GM10266 (cell line): ENCODE data around the gene FBRSL1.

Source experiments
- DNase-seq: peaks from one replicate; pipeline ENCODE4 v3.0.0; 2012; ENCODE audit errors: extremely low spot score
- TF ChIP-seq, protein P1 (sequence below): IDR thresholded peaks from 2 replicates; pipeline ENCODE4 v1.5.1; 2012; ENCODE audit warnings: mild to moderate bottlenecking, low read depth; ENCODE audit not compliant: control insufficient read depth, insufficient read depth; ENCODE audit errors: missing control alignments

Gene FBRSL1

DNA sequence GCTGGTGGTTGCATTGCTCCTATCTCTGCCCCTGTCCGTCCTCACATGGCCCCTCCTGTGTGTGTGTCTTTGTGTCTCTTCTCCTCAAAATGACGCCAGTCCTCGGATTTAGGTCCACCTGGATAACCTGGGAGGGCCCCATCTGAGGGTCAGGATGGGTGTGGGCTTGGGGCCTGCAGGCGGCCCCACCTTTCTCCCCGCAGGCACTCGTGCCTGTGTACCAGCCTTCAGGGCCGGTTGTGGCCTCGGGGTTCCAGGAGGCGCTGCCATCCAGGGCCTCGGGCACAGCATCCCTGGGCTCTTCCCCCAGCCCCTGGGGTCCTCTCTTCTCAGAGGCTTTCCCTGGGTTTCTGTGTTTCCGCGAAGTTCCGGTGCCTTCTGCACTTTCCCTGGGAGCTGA lies 65.7 kb downstream of the FBRSL1 start:
- TF ChIP-seq, protein P1, sequence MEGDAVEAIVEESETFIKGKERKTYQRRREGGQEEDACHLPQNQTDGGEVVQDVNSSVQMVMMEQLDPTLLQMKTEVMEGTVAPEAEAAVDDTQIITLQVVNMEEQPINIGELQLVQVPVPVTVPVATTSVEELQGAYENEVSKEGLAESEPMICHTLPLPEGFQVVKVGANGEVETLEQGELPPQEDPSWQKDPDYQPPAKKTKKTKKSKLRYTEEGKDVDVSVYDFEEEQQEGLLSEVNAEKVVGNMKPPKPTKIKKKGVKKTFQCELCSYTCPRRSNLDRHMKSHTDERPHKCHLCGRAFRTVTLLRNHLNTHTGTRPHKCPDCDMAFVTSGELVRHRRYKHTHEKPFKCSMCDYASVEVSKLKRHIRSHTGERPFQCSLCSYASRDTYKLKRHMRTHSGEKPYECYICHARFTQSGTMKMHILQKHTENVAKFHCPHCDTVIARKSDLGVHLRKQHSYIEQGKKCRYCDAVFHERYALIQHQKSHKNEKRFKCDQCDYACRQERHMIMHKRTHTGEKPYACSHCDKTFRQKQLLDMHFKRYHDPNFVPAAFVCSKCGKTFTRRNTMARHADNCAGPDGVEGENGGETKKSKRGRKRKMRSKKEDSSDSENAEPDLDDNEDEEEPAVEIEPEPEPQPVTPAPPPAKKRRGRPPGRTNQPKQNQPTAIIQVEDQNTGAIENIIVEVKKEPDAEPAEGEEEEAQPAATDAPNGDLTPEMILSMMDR: no peak
- DNase-seq: no peak

DNA sequence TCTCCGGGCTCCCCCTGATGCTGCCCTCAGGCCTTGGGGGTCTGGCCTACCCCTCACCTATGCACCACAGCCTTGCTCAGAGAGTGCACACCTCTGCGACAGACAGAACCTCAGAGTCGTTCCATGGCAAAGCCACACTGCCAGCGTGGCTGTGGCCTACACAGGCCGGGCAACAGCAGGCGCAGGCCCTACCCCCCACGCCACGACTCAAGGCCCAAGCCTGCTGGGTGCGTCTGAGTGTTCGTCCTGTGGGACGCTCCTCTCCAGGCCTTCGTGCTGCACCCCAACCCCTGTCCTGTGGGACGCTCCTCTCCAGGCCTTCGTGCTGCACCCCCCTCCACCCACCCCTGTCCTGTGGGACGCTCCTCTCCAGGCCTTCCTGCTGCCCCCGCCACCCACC lies 66.3 kb downstream of the FBRSL1 start:
- TF ChIP-seq, protein P1: no peak
- no peak for DNase-seq

DNA sequence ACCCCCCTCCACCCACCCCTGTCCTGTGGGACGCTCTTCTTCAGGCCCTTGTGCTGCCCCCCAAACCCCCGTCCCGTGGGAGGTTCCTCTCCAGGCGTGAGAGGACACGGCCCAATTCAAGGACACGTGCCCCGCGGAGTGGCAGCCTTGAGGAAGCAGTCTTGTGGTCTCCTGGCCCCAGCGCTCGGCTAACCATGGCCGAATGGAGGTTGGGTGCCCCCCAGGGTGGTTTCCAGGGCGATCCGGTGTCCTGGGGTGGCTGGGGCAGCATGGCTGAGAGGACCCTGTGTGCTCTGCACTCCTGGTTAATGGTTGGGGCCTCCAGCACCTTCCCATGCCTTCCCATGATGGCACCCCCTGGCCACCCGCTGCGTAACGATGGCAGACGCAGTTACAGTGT lies 66.8 kb downstream of the FBRSL1 start:
- TF ChIP-seq, protein P1: no peak
- DNase-seq: no peak

DNA sequence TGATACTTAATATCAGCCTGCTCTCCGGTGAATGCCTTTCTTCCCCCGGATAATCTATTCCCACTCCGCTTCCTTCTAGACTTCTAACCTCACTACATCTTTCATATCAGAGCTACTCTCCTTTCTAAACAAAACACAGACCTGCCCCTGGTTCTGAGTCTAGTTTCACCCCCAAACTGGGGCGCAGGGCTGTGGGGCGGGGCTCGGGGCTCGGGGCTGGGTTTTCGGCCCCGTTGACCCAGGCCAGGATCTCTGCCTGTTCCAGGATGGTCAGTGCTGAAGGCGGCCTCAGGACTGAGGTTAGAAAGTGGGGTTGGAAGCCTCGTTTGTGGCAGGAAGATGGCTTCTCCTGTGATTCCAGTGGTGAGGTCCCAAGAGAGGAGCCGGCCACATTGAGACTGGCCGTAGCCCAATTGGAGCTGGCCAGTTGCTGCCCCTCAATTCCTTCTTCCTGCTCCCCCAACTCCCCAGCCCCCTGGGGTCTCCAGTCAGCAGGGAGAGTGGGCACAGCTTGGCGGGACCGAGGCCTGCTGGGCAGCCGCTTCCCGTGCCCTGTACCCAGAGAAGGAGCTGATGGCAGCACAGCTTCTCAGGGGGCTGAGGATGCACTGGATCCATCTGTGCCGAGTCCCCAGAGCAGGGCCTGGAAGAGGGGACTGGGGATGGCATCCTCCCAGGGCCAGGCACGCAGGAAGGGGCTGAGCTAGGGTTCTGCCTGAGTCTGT lies 67.5 kb downstream of the FBRSL1 start:
- DNase-seq: no peak
- TF ChIP-seq, protein P1: no peak

DNA sequence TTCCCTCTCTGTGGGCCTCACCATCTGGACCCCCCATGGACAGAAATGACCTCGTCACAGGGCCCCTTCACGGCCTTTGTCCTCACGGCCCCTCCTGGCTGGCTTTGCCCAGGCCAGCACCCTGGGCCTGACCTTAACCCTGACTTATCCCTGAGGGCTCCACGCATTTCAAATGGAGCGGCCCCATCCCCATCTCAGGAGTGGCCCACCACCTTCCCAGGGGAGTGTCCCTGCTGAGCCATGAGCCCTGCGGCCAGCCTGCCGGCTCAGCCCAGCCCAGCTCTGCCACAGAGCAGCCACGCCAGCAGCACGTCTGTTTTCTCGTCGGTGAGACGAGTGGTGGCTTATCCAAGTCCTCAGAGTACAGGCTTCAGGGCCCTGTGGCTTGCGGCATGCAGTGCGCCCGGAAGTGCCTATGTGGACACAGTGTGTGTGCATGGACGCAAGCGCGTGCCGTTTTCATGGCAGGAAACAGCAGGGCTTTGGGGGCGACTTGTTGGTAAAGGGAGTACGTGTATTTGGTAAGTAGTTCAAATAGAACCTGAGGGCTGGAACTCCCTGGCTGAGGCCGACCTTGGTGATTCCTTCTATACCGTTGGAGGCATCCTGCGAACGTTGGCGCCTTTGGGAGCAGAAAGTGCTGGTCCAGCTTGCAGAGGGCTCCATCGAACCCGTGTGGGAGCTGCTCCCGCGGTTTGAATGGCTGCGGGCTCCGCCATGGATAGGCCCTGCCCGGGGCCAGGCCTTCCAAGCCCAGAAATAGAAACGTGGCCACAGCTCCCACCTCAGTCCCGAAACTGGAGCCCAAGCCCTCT lies 68.3 kb downstream of the FBRSL1 start:
- no peak for DNase-seq
- TF ChIP-seq, protein P1: no peak

DNA sequence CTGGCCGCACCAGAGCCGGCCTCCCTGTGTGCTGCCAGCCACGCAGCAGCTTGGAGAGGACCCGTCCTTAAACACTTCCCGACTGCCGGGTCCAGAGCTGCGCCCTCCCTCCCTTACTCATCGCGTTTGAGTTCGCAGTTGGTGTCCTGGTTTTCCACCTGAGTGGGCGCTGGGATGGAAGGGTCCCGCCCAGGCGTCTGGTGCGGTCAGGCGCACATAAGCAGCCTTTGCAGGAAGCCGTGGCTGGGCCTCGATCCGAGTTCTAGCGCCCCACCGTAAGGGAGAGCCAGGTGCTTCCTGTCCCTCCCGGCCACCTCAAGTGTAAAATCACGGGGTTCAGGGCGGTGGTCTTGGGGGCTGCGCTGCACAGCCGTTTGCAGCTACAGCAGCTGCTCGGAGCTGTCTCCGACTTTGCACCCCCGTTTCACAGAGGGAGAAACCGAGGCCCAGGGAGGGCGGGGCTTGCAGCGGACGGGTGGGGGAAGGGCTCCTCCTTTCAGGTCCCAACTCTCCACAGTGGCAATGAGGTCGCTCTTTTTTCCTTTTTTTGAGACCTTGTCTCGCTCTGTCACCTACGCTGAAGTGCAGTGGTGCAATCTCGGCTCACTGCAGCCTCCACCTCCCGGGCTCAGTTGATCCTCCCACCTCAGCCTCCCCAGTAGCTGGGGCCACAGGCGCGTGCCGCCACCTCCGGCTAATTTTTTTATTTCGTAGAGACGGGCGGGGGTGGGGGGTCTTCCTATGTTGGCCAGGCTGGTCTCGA lies 69.1 kb downstream of the FBRSL1 start:
- TF ChIP-seq, protein P1: no peak
- DNase-seq: peak; percentile 49
